Glomerular visceral epithelial cell (primary cell): Measurements from ENCODE around the gene GIMAP8.
A peak's percentile ranks its signal among the peaks of the same experiment; 100 is the strongest.
"Not testable (repeated sequence)": the region's sequence is repeated elsewhere in the genome, so short reads cannot be mapped to it uniquely, and the experiment has no call there.

Source experiments
- DNase-seq: peaks from one replicate; pipeline ENCODE4 v3.0.0-alpha.2; 2016; ENCODE audit errors: extremely low spot score

Gene GIMAP8

DNA sequence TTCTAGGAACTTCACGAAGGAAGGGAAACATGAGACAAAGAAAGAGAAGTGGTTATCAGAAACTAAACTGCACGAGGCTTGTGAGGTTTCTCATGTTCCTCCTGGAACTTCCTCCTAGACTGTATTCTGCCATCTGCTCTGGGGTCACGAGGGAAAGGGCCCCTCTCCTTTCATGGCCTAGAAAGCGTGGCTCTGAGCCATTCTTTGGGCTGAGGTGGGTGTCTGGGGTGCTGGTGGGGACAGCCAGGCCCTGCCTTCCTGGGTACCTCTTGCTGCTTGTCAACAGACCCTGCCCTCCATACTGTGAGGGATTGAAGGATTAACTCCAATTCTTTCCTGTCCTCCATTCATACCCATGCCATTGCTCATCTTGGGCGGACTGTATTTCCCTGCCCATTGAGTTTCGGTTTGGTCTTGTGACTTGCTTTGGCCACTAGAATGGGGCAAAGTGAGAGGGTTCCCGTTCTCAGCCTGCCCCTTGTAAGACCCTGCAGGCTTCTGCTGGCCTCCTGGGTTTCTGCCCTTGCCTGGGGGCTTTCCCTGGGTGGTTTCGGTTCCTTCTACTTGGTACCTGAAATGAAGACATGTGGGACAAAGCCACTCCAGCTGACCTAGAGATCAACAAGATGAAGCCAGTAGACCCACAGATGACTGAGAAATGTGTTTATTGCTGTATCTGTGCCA lies 14.9 kb upstream of the GIMAP8 start:
- no peak for DNase-seq

DNA sequence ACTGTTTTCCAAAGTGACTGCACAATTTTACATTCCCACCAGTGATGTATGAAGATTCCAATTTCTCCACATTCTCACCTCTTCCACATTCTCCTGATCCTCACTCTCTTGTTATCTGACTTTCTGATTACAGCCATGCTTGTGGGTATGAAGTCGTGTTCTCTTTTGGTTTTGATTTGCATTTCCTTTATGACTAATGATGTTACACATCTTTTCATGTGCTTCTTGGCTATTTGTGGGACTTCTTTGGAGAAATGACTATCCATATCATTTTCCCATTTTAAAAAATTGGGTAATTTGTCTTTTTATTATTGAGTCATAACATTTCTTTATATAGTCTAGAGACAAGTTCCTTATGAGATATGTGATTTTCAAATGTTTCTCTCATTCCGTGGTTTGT lies 10.5 kb upstream of the GIMAP8 start:
- DNase-seq, result no peak

DNA sequence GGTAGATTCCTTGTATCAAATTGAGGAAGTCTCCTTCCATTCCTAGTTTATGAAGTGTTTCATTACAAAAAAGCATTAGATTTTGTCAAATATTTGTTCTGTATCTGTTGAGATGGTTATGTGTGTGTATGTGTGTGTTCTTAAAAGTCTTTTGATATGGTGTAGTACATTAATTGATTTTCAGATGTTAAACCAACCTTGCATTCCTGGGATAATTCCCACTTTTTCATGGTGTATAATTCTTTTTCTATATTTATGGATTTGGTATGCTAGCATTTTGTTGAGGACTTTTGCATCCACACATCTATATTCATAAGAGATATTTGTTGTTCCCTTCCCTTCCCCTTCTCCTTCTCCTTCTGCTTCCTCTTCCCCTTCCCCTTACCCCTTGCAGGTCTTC lies 8.9 kb upstream of the GIMAP8 start:
- DNase-seq, result no peak

DNA sequence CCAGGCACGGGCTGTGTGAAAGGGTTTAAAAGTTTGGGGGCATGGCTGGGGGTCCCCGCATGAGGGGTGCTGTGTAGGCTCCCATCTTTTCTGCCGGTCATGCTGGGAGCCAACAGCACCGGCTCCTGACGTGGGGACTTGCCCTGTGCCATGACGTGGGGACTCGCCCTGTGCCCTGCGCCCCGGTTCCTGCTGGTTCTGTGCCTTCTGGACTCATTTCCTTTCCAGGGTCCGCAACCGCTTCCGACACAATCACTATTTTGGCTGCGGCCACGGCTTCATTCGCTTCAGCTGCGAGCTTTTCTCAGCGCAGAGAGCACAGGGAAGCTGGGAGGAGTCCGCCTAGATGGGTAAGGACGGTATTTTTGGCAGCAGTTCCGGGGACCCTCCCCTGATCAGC lies 7.6 kb upstream of the GIMAP8 start:
- no peak for DNase-seq

DNA sequence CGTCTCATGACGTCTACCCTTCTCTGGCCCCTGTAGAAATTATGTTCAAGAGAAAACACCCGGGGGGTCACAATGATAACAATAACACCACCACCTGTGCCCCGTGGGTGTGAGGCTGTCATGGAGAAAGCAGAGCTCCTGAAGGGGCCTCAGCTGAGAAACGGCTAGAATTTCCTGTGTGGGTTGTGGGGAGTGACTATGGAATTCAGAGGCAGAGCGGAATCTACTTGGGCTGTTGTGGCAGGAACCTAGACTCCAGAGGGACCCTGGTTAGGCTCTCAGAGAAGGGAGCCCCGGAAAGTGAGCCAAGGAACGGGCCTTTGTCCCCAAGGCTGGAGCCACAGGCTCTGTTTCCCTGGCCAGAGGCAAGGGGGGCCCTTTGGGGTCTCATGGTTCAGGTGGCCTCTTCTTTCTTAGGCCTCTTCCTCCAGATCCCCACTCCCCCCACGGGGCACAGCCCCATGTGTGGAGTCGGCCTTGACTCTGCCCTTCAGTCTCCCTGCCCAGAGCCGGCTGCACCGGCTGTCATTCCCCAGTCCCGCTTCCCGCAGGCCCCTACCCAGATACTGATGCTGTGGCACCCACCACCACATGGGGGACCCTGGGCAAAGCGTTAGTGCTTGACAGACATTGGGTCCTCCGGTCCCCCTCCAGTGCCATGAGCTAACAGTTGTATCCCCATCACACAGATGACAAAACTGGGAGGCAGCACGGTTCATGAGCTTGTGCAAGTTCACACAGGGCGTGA lies 6.5 kb upstream of the GIMAP8 start:
- DNase-seq, result no peak

DNA sequence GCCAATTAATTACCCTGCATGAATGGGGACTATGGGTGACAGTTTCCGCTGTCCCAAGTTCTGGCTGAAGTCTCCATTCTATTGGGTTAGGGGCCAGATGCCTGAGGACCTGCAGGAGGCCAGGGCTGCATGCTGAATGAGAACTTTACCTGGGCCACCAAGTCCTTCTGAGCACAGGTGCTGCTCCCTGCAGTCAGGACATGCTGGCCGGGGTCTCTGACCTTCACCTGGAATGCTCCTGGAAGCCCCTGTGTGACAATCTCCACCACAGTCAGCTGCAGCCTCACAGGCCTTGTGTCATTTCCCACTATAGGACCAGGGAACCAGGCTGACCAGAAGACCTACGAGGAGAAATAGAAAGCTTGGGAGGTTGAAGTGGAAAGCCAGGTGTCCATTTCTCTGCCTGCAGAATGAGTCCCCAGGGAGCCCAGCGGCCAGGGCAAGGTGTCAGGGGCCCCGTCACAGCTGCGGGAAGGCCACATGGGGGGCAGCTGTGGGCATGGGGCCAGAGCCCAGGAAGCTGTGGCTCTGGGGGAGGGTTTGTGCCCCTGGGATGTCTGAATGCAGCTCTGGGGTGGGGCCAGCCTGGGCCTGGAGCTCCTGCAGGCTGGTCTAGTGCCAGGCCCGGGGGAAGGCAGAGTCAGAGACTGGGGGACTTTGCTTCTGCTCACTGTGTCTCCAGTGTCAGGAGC lies 5.6 kb upstream of the GIMAP8 start:
- no peak for DNase-seq

DNA sequence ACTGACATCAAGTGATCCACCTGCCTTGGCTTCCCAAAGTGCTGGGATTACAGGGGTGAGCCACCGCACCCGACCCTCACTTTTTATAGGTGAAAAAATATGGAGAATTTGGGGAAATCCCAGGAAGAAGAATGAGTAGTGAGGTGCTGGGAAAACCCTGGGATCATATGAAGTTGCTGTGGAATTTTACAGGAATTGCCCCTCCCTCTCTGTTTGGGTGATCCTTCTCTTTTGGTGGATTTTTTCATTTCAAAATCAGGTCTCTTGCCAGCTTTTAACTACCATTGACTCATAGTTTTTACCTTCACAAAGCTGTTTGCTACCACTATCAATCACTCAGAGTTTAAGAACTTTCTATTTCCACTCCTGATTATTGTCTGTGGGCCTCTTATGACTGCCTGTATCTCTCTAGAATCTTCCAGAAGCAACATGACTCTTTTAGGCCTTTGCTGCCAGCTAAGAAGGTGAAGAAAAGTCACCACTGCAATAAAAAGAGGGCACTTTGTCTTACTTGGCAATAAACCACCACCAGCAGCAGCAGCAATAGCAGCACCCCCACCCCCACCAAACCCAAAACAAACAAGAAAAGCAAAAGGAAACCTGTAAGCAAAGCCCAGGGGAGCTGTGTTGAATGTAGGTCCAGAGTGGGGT lies 4.0 kb upstream of the GIMAP8 start:
- DNase-seq, result no peak

DNA sequence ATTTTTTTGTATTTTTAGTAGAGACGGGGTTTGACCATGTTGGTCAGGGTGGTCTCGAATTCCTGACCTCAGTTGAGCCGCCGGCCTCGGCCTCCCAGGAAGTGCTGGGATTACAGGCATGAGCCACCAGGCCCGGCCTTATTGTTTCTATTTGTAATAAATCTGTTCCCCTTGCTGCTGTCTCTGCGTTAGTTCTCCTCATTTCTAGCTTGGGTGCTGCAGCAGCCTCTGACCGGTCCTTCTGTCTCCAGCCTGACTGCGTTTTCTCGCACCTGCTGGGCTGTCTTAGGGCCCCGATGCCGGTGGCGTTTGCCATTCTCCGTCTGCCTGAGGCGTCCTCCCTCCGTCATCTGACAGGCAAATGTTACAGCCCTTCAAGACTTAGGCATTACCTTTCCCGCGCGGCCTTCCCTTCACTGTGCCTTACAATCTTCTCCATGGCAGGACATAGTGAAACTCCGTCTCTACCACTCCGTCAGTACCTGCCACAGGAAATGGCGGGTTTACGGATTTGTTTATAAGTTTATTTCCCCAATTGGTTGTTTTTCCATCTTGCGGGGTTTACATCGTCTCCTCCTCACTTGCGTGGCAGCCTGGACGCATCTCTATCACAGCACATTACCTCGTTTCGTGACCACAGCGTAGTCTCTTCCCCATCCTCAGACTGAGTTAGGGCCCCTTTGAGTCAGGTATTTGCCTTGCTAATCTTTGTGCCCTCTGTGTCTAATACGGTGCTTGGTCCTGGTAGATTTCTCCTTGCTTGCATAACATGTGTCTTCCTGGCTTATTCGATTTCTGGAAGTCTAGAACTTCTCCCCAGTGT lies 2.3 kb upstream of the GIMAP8 start:
- DNase-seq, result no peak

DNA sequence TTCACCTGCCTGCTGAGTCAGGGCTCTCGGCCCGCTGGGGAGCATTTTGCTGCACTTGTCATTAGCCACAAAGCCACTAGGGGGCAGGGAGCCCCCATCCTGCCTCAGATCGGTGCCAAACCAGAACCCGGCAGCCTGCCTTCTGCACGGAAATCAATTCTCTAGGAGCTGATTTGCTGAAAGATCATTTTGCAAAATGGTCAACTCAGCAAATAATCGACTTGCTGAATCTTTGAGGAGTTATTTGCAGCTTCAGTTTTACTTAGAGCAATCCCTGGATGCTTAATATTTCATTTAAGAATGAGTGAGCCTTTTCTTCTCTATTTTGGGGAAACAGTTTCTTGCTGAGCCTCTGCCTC lies 1.7 kb upstream of the GIMAP8 start:
- DNase-seq, result peak; percentile 63

DNA sequence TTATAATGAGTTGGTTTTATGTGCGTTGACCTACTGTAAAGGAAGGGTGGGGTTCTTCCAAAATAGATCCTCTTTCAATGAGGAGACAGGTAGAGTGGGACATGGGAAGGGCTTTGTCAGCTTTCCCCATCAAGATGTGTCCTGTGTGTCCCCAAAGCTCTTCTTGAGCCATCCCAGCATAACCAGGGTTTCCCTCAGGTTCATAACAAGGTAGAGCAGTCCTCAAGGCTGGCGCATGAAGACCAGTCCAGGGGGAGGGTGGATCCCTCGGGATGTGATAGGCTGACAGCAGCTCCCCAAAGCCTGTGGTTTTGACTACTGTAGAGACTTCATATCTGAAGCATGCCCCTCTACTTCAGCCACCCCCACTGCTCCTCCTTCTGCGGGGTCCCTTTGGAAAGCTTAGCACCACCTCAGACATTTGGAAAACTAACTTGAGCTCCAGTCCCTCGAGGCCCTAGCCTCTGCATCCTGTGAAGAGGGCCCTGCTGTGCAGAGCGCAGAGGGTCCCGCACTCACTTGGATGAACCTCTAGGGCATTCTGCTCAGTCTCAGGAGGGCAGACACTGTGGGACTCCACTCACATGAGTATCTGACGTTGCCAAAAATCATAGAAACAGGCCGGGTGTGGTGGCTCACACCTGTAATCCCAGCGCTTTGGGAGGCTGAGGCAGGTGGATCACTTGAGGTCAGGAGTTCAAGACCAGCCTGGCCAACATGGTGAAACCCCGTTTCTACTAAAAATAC lies 1.1 kb upstream of the GIMAP8 start:
- no peak for DNase-seq

DNA sequence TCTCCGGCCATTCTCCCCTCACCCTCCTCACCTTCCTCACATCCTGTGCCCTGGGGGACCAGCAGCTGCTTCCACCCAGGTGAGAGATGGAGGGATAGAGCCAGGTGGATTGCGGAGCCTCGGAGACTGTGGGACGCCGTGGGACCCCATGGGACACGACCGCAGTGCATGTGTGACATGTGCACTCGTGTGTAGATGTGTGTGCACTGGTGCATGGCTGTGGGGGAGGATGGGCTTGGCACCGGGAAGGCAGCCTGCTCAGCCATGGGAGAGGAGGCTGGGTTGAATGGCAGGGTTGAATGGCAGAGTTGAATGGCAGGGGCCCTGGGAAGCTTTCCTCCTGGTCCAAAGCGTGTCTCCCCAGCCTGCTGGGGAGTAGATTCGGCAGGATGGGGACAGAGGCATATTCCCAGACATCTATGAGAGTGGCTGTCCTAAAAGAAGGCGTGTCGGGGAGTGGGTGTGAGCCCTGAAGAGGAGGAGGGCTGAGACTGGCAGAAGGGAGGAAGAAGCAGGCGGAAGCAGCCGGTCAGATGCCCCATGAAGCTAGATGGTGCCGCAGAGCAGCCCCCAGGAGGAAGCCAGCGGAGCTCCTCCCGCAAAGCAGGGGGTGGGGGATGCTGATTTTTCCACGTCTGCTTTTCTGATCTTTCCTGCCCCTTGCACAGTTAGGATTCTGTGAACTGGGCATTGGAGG lies 815 bp downstream of the GIMAP8 start:
- no peak for DNase-seq

DNA sequence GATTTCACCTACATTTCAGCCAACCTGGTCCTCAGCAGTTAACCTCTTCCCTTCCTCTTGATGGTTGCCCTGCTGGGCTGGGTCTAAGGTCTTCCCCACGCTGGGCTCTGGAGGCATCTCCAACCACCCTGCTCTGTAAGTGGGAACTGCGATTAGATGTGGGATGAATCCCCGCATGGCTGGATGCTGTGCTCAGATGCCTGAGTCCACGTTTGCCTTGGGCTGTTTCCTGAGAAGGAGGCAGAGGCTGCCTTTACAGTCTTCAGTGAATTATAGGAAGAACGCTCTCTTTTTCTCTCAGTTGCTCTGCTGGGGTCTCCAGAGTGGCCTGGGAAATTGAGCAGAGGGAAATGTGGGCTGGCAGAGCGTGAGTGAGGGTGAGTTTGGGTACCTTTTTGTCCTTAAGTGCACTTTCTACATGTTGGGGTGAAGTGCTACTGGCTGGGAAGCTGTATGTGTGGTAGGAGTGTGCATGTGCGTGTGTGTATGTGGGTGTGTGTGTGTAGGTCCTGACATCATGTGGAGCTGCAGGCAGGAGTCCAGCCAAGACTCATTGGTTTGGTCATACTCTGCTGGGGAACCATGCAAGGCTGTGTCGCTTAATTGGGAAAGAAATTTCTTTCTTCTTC lies 1.5 kb downstream of the GIMAP8 start:
- DNase-seq, result no peak

DNA sequence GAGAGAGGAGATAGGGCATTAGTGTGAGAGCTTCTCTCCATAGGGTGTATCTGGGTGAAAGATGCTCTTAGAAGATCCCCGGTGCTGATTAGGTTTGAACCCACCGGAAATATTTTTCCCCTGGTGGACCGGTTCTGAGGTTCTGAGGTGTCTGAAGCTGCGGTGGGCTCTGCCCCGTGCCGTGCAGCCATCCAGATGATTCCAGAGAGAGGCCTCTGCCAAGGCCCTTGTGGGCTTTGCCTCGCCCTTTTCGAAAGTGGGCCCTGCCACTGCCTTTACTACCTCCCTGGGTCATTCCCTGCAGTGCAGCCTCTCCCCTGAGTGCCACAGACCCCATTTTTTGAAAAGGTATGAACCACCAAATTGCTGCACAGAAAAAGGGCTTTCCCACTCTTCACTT lies 2.8 kb downstream of the GIMAP8 start:
- no peak for DNase-seq

DNA sequence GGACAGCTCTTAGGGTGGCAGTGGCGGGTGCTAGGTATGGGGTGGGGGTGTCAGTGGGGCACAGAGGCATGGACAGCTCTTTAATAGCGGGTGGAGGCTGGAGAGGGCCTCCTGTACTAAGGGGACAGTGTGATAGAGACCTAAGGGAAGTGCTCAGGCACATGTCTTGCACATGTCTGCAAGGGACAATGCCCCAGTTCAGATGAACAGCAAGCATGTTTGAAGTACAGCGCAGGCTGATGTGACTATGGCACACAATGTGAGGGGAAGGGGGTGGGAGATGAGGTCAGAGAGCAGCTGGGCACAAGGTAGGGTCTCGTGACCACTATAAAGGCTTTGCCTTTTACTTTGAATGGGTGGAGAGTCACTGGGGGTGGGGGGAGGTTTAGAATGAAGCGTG lies 3.5 kb downstream of the GIMAP8 start:
- DNase-seq, result no peak

DNA sequence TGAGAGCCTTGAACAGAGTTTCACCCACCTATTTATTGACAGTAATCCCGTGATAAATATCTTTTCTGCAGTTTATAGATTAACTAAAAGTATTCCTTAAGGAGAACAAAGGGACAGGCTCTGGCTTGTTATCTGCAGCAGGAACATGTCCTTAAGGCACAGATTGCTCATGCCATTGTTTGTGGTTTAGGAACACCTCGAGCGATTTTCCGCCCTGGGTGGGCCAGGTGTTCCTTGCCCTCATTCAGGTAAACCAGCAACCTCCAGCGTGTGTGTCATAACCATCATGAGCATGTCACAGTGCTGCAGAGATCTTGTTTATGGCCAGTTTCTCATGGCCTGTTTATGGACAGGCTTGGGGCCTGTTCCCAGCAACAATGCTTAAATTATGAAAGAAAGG lies 6.6 kb downstream of the GIMAP8 start:
- DNase-seq, result not testable (repeated sequence)

DNA sequence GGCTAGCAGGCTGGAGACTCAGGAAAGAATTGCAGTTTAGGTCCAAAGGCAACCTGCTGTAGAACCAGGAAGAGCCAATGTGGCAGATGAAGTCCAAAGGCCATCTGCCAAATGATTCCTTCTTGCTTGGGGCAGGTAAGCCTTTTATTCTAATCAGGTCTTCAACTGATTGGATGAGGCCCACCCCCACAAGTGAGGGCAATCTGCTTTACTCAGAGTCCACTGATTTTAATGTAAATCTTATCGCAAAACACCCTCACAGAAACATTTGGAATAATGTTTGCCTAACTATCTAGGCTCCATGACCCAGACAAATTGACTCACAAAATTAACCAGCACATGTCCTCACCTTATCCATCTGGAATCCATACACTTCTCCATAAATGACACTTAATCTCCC lies 7.8 kb downstream of the GIMAP8 start:
- no peak for DNase-seq

DNA sequence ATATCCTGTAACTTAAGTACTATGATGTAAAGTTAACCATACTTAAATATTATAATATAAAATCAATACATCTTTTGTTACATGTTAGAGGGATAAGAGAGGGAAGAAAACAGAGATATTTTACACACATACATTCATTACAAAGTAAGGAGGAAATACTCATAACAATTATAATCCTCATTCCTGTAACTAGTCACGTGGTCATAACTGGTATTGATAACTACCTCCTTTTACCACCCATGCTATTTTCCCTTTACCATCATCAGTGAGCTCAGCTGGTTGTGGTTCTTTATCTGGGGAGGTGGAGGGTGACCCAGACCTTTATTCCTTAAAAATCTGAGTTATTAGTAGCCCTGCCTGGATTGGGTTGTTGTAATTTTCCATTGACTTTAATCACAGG lies 8.3 kb downstream of the GIMAP8 start:
- DNase-seq, result no peak

DNA sequence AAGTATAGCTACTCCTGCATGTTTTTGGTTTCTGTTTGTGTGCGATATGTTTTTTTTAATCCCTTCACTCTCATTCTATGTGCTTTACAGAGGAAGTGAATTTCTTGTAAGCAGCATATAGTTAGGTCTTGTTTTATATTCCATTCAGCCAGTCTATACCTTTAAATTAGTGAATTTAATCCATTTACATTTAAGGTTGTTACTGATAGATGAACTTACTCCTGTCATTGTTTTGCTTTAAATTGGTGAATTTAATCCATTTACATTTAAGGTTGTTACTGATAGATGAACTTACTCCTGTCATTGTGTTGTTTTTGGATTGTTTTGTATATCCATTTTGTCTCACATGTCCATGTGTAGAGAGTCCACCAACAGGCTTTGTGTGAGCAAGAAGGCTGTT lies 11.1 kb downstream of the GIMAP8 start:
- DNase-seq, result no peak

DNA sequence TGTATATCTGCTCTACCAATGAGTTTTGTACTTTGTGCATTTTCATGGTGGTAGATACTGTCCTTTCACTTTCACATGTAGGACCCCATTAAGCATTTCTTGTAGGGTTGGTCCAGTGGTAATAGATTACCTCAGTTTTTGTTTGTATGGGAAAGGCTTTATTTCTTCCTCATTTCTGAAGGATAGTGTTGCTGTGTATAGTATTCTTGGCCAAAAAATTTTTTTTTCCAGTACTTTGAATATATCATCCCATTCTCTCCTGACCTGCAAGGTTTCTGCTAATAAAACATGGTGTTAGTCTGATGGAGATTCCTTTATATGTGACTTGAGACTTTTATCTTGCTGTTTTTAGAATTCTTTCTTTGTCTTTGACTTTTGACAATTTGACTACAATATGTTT lies 12.0 kb downstream of the GIMAP8 start:
- no peak for DNase-seq

DNA sequence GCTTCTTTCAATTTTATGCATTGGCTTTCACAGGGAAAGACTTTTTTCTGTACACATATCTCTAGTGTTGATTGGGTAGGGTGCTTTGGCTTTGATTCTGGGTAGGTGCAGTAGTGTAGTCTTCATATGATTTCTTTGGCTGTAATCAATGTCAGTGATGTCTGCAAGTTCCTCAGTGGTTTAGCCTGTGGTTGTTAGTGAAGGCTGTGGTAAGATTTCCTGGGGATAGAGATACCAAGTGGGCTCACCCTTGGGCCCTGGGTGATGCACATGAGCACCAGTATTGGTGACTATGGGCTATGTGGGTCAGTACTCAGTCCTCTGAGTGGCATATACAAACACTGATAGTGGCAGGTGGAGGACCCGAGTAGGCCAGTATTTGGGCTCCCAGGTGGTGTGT lies 13.0 kb downstream of the GIMAP8 start:
- no peak for DNase-seq
